ENCODE data around the gene AFTPH. TPM values are rescaled to one million over a fixed set of nuclear protein-coding genes. Genes with fewer than 3 reads are reported as not detected.

AFTPH gene
- total RNA-seq, 1 experiment from 2014 or later = 14.9 TPM

DNA sequence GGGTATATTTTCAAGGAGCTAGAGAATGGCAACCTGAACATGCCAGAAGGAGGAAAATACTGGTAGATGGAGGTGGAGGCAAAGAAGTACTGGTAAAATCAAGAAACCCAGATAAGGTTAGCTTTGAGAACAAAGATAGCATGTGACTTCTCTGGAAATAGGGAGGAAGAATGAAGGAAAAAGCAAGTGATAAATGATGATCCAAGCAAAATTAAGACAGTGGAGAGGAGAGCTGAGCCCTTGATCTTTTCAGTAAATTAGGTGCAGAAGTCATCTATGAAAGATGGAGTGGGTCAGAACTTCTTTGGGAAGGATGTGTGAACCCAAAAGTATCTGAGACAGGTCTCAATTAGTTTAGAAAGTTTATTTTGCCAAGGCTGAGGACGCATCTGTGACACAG, 25.7 kb upstream of the AFTPH start:
- Mint-ChIP-seq H3K4me3 (no peak overlapping the region), H3K27me3 (ENCODE audit: low read depth) (no peaks in the 10 kb centered on the region), H3K9me3 (no peaks in the 10 kb centered on the region), H3K4me1 (peaks cover 21% of the 10 kb centered on the region), H3K36me3 (no peaks in the 10 kb centered on the region), H3K27ac (no peak overlapping the region)
- ChIA-PET POLR2A (no interaction called here), CTCF (interaction anchor here (0.9 to 2.0 kb wide), 3 partner anchors 11 to 168 kb away, joined by 4 to 15 read pairs (median 9); partner anchors contain the start of gene AFTPH)
- no peak for ATAC-seq
- DNase-seq (ENCODE audit: low spot score) = no peak
- TF ChIP-seq, protein P1, sequence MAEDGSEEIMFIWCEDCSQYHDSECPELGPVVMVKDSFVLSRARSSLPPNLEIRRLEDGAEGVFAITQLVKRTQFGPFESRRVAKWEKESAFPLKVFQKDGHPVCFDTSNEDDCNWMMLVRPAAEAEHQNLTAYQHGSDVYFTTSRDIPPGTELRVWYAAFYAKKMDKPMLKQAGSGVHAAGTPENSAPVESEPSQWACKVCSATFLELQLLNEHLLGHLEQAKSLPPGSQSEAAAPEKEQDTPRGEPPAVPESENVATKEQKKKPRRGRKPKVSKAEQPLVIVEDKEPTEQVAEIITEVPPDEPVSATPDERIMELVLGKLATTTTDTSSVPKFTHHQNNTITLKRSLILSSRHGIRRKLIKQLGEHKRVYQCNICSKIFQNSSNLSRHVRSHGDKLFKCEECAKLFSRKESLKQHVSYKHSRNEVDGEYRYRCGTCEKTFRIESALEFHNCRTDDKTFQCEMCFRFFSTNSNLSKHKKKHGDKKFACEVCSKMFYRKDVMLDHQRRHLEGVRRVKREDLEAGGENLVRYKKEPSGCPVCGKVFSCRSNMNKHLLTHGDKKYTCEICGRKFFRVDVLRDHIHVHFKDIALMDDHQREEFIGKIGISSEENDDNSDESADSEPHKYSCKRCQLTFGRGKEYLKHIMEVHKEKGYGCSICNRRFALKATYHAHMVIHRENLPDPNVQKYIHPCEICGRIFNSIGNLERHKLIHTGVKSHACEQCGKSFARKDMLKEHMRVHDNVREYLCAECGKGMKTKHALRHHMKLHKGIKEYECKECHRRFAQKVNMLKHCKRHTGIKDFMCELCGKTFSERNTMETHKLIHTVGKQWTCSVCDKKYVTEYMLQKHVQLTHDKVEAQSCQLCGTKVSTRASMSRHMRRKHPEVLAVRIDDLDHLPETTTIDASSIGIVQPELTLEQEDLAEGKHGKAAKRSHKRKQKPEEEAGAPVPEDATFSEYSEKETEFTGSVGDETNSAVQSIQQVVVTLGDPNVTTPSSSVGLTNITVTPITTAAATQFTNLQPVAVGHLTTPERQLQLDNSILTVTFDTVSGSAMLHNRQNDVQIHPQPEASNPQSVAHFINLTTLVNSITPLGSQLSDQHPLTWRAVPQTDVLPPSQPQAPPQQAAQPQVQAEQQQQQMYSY (CRISPR knock-in tag; IDR thresholded peaks at IDR 0.05) = no peak
- TF ChIP-seq ETV6 (CRISPR knock-in tag; IDR thresholded peaks at IDR 0.05) (no peak), SMAD4 (CRISPR knock-in tag; IDR thresholded peaks at IDR 0.05) (no peak)

DNA sequence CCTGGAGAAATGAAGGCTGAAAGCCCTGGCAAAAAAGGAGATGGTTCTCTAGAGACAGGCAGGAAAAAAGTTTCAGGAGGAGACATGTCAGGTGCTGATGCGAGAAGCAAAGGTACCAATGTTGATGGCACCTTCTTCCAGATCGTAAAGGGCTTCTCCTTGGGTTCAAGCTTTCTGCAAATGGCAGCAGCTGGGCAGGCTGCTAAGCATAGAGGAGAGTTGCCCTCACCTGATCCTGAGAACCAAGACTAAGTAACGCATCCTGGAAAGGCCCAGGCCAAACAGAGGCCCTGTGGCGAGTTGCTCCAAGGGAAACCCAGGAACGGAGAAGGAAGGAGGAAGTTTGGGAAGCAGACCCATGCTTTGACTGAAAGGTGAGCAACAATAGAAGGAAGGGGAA, 23.6 kb upstream of the AFTPH start:
- no peaks in the 10 kb centered on the region for H3K27me3 Mint-ChIP-seq (ENCODE audit: low read depth)
- peaks cover 16% of the 10 kb centered on the region for H3K4me1 Mint-ChIP-seq
- no peak for ATAC-seq
- no peak for DNase-seq (ENCODE audit: low spot score)
- H3K4me3 Mint-ChIP-seq = no peak overlapping the region
- POLR2A ChIA-PET = no interaction called here
- no peaks in the 10 kb centered on the region for H3K36me3 Mint-ChIP-seq
- H3K9me3 Mint-ChIP-seq = no peaks in the 10 kb centered on the region
- CTCF ChIA-PET = no interaction called here
- no peak overlapping the region for H3K27ac Mint-ChIP-seq
- TF ChIP-seq, protein P2, sequence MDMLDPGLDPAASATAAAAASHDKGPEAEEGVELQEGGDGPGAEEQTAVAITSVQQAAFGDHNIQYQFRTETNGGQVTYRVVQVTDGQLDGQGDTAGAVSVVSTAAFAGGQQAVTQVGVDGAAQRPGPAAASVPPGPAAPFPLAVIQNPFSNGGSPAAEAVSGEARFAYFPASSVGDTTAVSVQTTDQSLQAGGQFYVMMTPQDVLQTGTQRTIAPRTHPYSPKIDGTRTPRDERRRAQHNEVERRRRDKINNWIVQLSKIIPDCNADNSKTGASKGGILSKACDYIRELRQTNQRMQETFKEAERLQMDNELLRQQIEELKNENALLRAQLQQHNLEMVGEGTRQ (CRISPR knock-in tag; IDR thresholded peaks at IDR 0.05) = no peak
- TF ChIP-seq, protein P3, sequence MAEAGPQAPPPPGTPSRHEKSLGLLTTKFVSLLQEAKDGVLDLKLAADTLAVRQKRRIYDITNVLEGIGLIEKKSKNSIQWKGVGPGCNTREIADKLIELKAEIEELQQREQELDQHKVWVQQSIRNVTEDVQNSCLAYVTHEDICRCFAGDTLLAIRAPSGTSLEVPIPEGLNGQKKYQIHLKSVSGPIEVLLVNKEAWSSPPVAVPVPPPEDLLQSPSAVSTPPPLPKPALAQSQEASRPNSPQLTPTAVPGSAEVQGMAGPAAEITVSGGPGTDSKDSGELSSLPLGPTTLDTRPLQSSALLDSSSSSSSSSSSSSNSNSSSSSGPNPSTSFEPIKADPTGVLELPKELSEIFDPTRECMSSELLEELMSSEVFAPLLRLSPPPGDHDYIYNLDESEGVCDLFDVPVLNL (CRISPR knock-in tag; IDR thresholded peaks at IDR 0.05; ENCODE audit: borderline replicate concordance, low read depth) = no peak
- TF ChIP-seq, protein P1 (CRISPR knock-in tag; IDR thresholded peaks at IDR 0.05) = no peak
- TF ChIP-seq TEAD4 (CRISPR knock-in tag; IDR thresholded peaks at IDR 0.05) (no peak), HMGA2 (CRISPR knock-in tag; IDR thresholded peaks at IDR 0.05) (no peak), TCF7 (CRISPR knock-in tag; IDR thresholded peaks at IDR 0.05; ENCODE audit: low read depth) (no peak), MXD4 (CRISPR knock-in tag; IDR thresholded peaks at IDR 0.05; ENCODE audit: borderline replicate concordance) (no peak), TP53 (CRISPR knock-in tag; IDR thresholded peaks at IDR 0.05) (no peak), TEAD1 (CRISPR knock-in tag; IDR thresholded peaks at IDR 0.05) (no peak), ZNF416 (CRISPR knock-in tag; IDR thresholded peaks at IDR 0.05) (no peak), SP1 (CRISPR knock-in tag; conservative IDR thresholded peaks at IDR 0.05) (no peak), ZNF512 (CRISPR knock-in tag; IDR thresholded peaks at IDR 0.05; ENCODE audit: borderline replicate concordance) (no peak), IRF1 (CRISPR knock-in tag; IDR thresholded peaks at IDR 0.05) (no peak), PREB (CRISPR knock-in tag; IDR thresholded peaks at IDR 0.05; ENCODE audit: borderline replicate concordance) (no peak), SMAD4 (CRISPR knock-in tag; IDR thresholded peaks at IDR 0.05) (no peak)
- TF ChIP-seq, protein P4, sequence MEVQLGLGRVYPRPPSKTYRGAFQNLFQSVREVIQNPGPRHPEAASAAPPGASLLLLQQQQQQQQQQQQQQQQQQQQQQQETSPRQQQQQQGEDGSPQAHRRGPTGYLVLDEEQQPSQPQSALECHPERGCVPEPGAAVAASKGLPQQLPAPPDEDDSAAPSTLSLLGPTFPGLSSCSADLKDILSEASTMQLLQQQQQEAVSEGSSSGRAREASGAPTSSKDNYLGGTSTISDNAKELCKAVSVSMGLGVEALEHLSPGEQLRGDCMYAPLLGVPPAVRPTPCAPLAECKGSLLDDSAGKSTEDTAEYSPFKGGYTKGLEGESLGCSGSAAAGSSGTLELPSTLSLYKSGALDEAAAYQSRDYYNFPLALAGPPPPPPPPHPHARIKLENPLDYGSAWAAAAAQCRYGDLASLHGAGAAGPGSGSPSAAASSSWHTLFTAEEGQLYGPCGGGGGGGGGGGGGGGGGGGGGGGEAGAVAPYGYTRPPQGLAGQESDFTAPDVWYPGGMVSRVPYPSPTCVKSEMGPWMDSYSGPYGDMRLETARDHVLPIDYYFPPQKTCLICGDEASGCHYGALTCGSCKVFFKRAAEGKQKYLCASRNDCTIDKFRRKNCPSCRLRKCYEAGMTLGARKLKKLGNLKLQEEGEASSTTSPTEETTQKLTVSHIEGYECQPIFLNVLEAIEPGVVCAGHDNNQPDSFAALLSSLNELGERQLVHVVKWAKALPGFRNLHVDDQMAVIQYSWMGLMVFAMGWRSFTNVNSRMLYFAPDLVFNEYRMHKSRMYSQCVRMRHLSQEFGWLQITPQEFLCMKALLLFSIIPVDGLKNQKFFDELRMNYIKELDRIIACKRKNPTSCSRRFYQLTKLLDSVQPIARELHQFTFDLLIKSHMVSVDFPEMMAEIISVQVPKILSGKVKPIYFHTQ (CRISPR knock-in tag; IDR thresholded peaks at IDR 0.05) = no peak
